ENCODE measurements around the gene CASP7. TPM values are rescaled to one million over a fixed set of nuclear protein-coding genes. Genes with fewer than 3 reads are reported as not detected.

Gene CASP7
- total RNA-seq, 1 donor from 2014 or later, result 10.0 TPM

DNA sequence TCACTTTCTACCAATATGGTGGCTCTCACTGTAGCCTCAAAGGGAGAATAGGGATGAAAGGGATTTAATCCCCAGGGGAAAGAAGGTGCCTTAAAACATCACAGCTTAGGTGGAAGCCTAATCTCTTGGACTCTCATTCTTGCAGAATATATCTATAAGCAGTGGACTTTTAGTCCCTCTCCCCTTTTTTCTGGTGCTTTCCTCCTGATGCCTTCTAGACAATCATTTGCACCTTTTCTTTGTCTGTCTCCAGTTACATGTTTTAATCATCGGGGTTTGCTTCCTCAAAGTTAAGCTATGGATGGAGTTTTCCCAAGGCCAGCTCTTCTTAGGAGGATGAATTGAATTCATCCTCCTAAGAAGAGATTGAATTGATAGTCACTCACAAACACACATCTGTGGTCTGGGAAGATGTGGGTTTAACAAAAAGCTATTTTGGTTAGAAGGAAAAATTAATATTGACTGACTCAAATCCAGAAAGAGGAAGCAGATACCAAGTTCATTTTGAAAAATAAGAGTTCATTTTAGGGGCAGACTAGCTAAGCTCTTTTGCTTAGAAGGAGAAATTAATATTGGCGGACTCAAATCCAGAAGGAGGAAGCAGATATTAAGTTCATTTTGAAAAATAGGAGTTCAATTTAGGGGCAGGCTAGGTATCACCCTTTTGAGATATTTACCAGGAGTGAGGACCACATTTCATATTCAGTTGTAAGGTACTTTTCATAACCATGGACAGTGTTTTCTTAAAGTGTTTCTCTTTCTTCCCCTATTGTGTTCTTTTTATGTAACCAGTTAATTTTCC, 36.6 kb downstream of the CASP7 start:
- no peak for FAIRE-seq
- Histone ChIP-seq H3K27me3 (ENCODE audit: control insufficient read depth, insufficient read depth, low read length) (no peaks in the 10 kb centered on the region), H3K36me3 (ENCODE audit: control insufficient read depth, insufficient read depth, low read length) (peaks cover 1% of the 10 kb centered on the region), H3K4me3 (ENCODE audit: low read depth, low read length) (no peak overlapping the region)
- DNase-seq (ENCODE audit: low read depth), result no peak
- TF ChIP-seq, protein P1, sequence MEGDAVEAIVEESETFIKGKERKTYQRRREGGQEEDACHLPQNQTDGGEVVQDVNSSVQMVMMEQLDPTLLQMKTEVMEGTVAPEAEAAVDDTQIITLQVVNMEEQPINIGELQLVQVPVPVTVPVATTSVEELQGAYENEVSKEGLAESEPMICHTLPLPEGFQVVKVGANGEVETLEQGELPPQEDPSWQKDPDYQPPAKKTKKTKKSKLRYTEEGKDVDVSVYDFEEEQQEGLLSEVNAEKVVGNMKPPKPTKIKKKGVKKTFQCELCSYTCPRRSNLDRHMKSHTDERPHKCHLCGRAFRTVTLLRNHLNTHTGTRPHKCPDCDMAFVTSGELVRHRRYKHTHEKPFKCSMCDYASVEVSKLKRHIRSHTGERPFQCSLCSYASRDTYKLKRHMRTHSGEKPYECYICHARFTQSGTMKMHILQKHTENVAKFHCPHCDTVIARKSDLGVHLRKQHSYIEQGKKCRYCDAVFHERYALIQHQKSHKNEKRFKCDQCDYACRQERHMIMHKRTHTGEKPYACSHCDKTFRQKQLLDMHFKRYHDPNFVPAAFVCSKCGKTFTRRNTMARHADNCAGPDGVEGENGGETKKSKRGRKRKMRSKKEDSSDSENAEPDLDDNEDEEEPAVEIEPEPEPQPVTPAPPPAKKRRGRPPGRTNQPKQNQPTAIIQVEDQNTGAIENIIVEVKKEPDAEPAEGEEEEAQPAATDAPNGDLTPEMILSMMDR (IDR thresholded peaks at IDR 0.05; ENCODE audit: insufficient read depth, low read length, severe bottlenecking), result no peak

DNA sequence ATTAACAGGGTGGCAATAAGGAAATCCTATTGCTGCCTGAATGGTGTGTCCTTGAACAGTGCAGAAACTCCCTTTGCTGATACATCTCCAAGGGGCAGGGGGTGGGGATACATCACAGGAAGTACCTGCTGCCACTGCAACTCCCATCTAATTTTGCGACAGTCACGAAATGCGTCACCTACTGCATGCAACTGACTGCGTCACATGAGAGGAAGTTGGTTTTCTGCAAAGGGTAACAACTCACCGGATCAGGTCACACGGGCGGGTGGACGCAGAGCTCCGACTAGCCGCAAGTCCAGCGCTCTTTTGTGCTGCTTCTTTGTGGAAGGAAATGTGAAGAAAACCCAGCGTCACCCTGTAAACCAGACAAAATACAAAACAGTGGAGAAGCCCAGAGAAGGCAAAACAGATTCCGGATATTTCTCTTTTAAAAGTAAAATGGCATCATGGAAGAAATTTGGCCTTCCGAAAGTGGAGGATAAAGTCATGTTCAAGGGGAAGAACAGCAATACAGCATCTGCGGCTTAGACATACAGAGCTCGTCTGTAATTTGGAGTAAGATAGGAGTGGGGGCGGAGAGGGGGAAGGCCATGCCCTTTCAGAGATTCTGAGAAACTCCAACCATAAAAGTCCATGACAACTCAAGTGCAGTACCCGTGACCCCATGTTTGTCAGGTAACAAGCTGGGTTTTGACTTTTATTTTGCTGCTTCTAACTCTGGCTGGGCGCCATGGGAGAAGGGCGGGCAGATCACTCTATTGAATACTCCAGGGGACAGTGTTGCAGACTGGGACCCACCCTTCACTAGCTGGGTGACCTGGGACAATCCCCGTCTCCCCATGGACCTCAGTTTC, 39.5 kb downstream of the CASP7 start:
- peaks cover 3% of the 10 kb centered on the region for H3K36me3 ChIP-seq (ENCODE audit: control insufficient read depth, insufficient read depth, low read length)
- H3K27me3 ChIP-seq (ENCODE audit: control insufficient read depth, insufficient read depth, low read length), result no peaks in the 10 kb centered on the region
- no peak overlapping the region for H3K4me3 ChIP-seq (ENCODE audit: low read depth, low read length)
- TF ChIP-seq, protein P1 (IDR thresholded peaks at IDR 0.05; ENCODE audit: insufficient read depth, low read length, severe bottlenecking), result no peak
- FAIRE-seq (peak; percentile 43), DNase-seq (ENCODE audit: low read depth) (no peak)

DNA sequence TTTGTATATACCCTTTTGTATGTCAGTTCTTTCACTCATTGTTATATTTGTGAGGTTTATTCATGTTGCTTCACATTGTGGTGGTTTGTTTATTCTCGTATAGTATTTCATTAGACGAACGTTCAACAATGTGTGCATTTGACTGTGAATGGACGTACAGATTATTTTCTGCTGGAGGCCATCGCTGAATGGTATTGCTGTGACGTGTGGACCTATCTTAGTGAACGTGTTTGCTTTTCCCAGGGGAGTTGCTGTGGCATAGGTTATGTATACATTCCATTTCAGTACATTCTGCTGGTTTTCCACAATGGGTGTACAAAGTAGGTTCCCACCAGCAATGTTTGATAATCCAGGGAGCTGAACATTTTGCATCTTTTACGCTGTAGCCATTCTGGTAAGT, 40.7 kb downstream of the CASP7 start:
- H3K4me3 ChIP-seq (ENCODE audit: low read depth, low read length), result no peak overlapping the region
- H3K36me3 ChIP-seq (ENCODE audit: control insufficient read depth, insufficient read depth, low read length), result peaks cover 3% of the 10 kb centered on the region
- H3K27me3 ChIP-seq (ENCODE audit: control insufficient read depth, insufficient read depth, low read length), result no peaks in the 10 kb centered on the region
- TF ChIP-seq, protein P1 (IDR thresholded peaks at IDR 0.05; ENCODE audit: insufficient read depth, low read length, severe bottlenecking), result no peak
- DNase-seq (ENCODE audit: low read depth) (peak; percentile 25), FAIRE-seq (peak; percentile 40)

DNA sequence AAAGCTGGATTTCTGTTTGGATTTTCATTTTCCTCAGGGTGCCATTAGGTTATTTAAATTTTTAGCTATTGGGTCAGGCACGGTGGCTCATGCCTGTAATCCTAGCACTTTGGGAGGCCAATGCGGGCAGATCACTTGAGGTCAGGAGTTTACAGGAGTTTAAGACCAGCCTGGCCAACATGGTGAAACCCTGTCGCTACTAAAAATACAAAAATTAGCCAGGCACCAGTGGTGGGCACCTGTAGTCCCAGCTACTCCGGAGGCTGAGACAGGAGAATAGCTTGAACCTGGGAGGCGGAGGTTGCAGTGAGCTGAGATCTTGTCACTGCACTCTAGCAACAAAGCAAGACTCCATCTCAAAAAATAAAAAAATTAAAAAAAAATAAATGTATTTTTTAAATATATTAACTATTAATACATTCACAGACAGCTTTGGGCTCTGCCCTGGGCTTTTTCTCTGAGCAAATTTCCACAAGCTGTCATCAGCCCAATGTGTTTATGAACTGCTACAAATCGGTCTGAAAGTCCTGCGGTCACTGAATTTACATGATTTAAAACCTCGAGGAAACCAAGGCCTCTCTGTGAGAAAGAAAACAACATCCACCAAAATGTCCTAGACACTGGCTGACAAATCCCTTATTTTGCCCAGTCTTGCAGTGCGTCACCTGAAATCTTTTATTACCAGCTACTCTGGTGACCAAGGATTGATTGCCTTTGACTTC, 52.6 kb downstream of the CASP7 start:
- Histone ChIP-seq H3K36me3 (ENCODE audit: control insufficient read depth, insufficient read depth, low read length) (peaks cover 3% of the 10 kb centered on the region), H3K4me3 (ENCODE audit: low read depth, low read length) (no peak overlapping the region), H3K27me3 (ENCODE audit: control insufficient read depth, insufficient read depth, low read length) (no peaks in the 10 kb centered on the region)
- FAIRE-seq (no peak), DNase-seq (ENCODE audit: low read depth) (no peak)
- TF ChIP-seq, protein P1 (IDR thresholded peaks at IDR 0.05; ENCODE audit: insufficient read depth, low read length, severe bottlenecking), result no peak

DNA sequence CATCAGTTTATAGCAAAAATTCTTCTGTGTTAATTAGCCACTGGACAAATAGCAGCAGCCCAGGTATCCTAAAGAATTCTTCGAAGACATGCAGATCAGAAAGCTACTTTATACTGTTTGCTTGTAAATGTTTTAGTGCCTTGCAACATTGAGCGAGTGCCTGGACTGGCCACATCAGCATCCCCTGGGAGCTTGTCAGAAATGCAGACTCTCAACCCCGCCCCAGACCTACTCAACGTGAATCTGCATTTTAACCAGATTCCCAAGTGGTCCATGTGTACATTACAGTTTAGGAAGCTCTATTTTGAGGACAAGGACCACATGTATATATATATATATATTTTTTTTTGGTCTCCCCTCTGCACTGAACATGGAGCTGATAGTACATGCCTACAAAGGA, 53.3 kb downstream of the CASP7 start:
- TF ChIP-seq, protein P1 (IDR thresholded peaks at IDR 0.05; ENCODE audit: insufficient read depth, low read length, severe bottlenecking), result no peak
- FAIRE-seq (no peak), DNase-seq (ENCODE audit: low read depth) (no peak)
- peaks cover 3% of the 10 kb centered on the region for H3K36me3 ChIP-seq (ENCODE audit: control insufficient read depth, insufficient read depth, low read length)
- no peak overlapping the region for H3K4me3 ChIP-seq (ENCODE audit: low read depth, low read length)
- H3K27me3 ChIP-seq (ENCODE audit: control insufficient read depth, insufficient read depth, low read length), result no peaks in the 10 kb centered on the region
